Prostate gland (tissue), 2 donors: Measurements from ENCODE around the gene GEMIN7.

Experiments
- POLR2A ChIP-seq: fragments of 450-650 bp; IDR thresholded peaks from one replicate; pipeline ENCODE4 v1.6.1; 2016; ENCODE audit warnings: antibody characterized with exemption, mild to moderate bottlenecking
- TF ChIP-seq, protein P1 (sequence below), 4 experiments: fragments of 200-600 bp in 2 of 4; fragments of 450-650 bp in 2 of 4; sonication (generic) in 2 of 4; IDR thresholded peaks; 1 replicate in 3 of 4; 2 replicates in 1 of 4; pipeline ENCODE4 v1.5.1; 2016 to 2019; ENCODE audit warnings: antibody characterized with exemption in 4 of 4, mild to moderate bottlenecking in 2 of 4, moderate library complexity in 2 of 4

DNA sequence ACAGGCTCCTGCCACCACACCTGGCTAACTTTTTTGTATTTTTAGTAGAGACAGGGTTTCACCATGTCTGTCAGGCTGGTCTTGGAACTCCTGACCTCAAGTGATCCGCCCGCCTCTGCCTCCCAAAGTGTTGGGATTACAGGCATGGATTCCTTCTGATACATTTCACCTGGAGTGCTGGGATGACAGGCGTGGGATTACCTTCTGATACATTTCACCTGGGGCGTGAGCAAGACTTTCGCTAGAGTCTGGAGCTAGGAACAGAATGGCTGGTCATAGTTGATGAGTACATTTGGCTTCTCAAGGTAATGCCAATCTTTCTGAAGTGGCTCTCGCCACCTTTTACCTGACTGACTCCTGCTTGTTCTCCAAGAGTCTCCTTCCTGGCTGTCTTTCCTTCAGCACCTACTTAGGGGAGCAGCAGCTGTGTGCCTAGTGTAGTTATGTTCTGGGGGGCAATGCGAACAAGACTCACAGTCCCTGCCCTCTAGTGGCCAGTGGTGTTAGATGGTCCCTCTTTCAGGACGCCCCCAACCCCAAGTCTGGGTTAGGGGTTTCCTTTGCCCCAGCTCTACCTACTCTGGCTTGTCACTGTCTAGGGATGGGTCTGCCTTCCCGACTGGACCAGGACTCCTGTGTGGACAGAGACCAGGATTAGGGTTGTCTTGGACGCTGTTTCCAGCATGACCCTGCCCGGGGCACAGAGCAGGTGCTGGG lies 33.2 kb downstream of the GEMIN7 start:
- no peak for TF ChIP-seq POLR2A
- TF ChIP-seq, protein P1, sequence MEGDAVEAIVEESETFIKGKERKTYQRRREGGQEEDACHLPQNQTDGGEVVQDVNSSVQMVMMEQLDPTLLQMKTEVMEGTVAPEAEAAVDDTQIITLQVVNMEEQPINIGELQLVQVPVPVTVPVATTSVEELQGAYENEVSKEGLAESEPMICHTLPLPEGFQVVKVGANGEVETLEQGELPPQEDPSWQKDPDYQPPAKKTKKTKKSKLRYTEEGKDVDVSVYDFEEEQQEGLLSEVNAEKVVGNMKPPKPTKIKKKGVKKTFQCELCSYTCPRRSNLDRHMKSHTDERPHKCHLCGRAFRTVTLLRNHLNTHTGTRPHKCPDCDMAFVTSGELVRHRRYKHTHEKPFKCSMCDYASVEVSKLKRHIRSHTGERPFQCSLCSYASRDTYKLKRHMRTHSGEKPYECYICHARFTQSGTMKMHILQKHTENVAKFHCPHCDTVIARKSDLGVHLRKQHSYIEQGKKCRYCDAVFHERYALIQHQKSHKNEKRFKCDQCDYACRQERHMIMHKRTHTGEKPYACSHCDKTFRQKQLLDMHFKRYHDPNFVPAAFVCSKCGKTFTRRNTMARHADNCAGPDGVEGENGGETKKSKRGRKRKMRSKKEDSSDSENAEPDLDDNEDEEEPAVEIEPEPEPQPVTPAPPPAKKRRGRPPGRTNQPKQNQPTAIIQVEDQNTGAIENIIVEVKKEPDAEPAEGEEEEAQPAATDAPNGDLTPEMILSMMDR (IDR thresholded peaks at IDR 0.05), result no peak
